ENCODE results near the gene PARD3B.

Gene PARD3B

GRCh38 chr2:204664708-204665121 lies 119.4 kb downstream of the PARD3B start:
- DNase-seq = no peak

GRCh38 chr2:204665207-204665606 lies 119.9 kb downstream of the PARD3B start:
- no peak for DNase-seq

- DNase-seq = no peak
Observed at GRCh38 chr2:204665771-204666170, 120.5 kb downstream of the PARD3B start.

GRCh38 chr2:204667990-204668389 lies 122.7 kb downstream of the PARD3B start:
- DNase-seq = no peak

- DNase-seq = no peak
Observed at GRCh38 chr2:204669382-204669781, 124.1 kb downstream of the PARD3B start.

GRCh38 chr2:204670124-204670523 lies 124.8 kb downstream of the PARD3B start:
- DNase-seq = no peak

- DNase-seq = no peak
Observed at GRCh38 chr2:204670756-204671155, 125.5 kb downstream of the PARD3B start.

- DNase-seq = no peak
Observed at GRCh38 chr2:204672772-204673171, 127.5 kb downstream of the PARD3B start.

- no peak for DNase-seq
Observed at GRCh38 chr2:204673877-204674276, 128.6 kb downstream of the PARD3B start.

GRCh38 chr2:204678031-204678430 lies 132.8 kb downstream of the PARD3B start:
- no peak for DNase-seq

- no peak for DNase-seq
Observed at GRCh38 chr2:204680576-204680975, 135.3 kb downstream of the PARD3B start.

- no peak for DNase-seq
Observed at GRCh38 chr2:204681412-204681811, 136.1 kb downstream of the PARD3B start.

GRCh38 chr2:204683384-204683783 lies 138.1 kb downstream of the PARD3B start:
- no peak for DNase-seq

- DNase-seq = no peak
Observed at GRCh38 chr2:204686406-204686805, 141.1 kb downstream of the PARD3B start.

GRCh38 chr2:204687776-204688175 lies 142.5 kb downstream of the PARD3B start:
- DNase-seq = no peak

- peak; percentile 49 for DNase-seq
Observed at GRCh38 chr2:204691911-204692510, 146.7 kb downstream of the PARD3B start.

GRCh38 chr2:204692790-204693189 lies 147.5 kb downstream of the PARD3B start:
- DNase-seq = no peak

GRCh38 chr2:204693262-204693661 lies 148.0 kb downstream of the PARD3B start:
- DNase-seq = no peak

- DNase-seq = no peak
Observed at GRCh38 chr2:204695506-204695905, 150.2 kb downstream of the PARD3B start.

GRCh38 chr2:204696124-204696523 lies 150.8 kb downstream of the PARD3B start:
- no peak for DNase-seq

- no peak for DNase-seq
Observed at GRCh38 chr2:204705243-204705932, 160.1 kb downstream of the PARD3B start.

GRCh38 chr2:204706939-204707338 lies 161.7 kb downstream of the PARD3B start:
- no peak for DNase-seq

GRCh38 chr2:204713211-204713610 lies 167.9 kb downstream of the PARD3B start:
- DNase-seq = no peak

GRCh38 chr2:204715361-204715760 lies 170.1 kb downstream of the PARD3B start:
- DNase-seq = no peak

GRCh38 chr2:204717591-204717990 lies 172.3 kb downstream of the PARD3B start:
- no peak for DNase-seq

All from NCI-H146 (cell line).